H1 (cell line): Measurements from ENCODE around the gene PACRGL. TPM values are rescaled to one million over a fixed set of nuclear protein-coding genes. Genes with fewer than 3 reads are reported as not detected.

Experiments used
- CTCF ChIA-PET: fragments of 300-600 bp; sonication (Branson Sonifier 250); formaldehyde crosslinking; loops from one replicate; lab custom pipeline; 2021; ENCODE audit not compliant: partially characterized antibody; lab: Charles Lee
- POLR2A ChIA-PET: fragments of 300-600 bp; sonication (Branson Sonifier 250); formaldehyde crosslinking; loops from one replicate; lab custom pipeline; 2021; ENCODE audit warnings: inconsistent platforms; ENCODE audit not compliant: partially characterized antibody; lab: Charles Lee
- DNase-seq, 2 experiments: peaks; one replicate each; pipeline versions ENCODE4 v3.0.0 to v3.0.0-alpha.2; 2010 to 2022; ENCODE audit warnings: low spot score in 2 of 2, low read depth in 1 of 2, mixed read lengths in 1 of 2
- FAIRE-seq: peaks from 2 replicates; lab custom pipeline; 2011; peaks lifted over from hg19 to GRCh38; lab: Jason Lieb, UNC
- H2AFZ ChIP-seq: 2 replicates; pipeline ENCODE4 v1.8.1; 2012; ENCODE audit warnings: low read length, inconsistent platforms
- H2AK5ac ChIP-seq: 2 replicates; pipeline ENCODE4 v1.6.1; 2013; ENCODE audit warnings: low read depth, low read length
- H2BK120ac ChIP-seq: replicated peaks from 2 replicates; pipeline ENCODE3; 2013; ENCODE audit warnings: low read depth, low read length, inconsistent platforms
- H2BK12ac ChIP-seq: 2 replicates; pipeline ENCODE4 v1.6.1; 2013; ENCODE audit warnings: low read depth, low read length
- H2BK15ac ChIP-seq: 2 replicates; pipeline ENCODE4 v1.6.1; 2013; ENCODE audit warnings: low read length
- H2BK20ac ChIP-seq: 2 replicates; pipeline ENCODE4 v1.6.1; 2013; ENCODE audit warnings: low read length
- H2BK5ac ChIP-seq: 2 replicates; pipeline ENCODE4 v1.6.1; 2013; ENCODE audit warnings: low read depth, low read length
- H3K14ac ChIP-seq: 2 replicates; pipeline ENCODE4 v1.6.1; 2013; ENCODE audit warnings: inconsistent platforms; ENCODE audit not compliant: insufficient read length
- H3K18ac ChIP-seq: 2 replicates; pipeline ENCODE4 v1.6.1; 2013; ENCODE audit warnings: low read length; ENCODE audit errors: extremely low read depth
- H3K23ac ChIP-seq: 2 replicates; pipeline ENCODE4 v1.6.1; 2013; ENCODE audit warnings: inconsistent platforms; ENCODE audit not compliant: insufficient read length
- H3K23me2 ChIP-seq: 2 replicates; pipeline ENCODE4 v1.6.1; 2013; ENCODE audit warnings: low read depth, low read length
- H3K27ac ChIP-seq: 2 replicates; pipeline ENCODE4 v1.6.1; 2011; ENCODE audit warnings: low read depth, low read length, inconsistent platforms
- H3K27me3 ChIP-seq, 4 experiments: replicated peaks in 1 of 4; 1 replicate in 1 of 4; 2 replicates in 3 of 4; pipeline versions ENCODE4 v1.6.1 to v1.8.1; 2011 to 2013; ENCODE audit warnings: low read length in 3 of 4, mild to moderate bottlenecking in 3 of 4, inconsistent platforms in 2 of 4, mixed read lengths in 2 of 4, moderate library complexity in 1 of 4; ENCODE audit not compliant: control insufficient read depth in 3 of 4, insufficient read depth in 3 of 4; ENCODE audit errors: extremely low read depth in 1 of 4
- H3K36me3 ChIP-seq, 4 experiments: 2 replicates each; pipeline versions ENCODE4 v1.6.1 to v1.8.1; 2011 to 2013; ENCODE audit warnings: mild to moderate bottlenecking in 4 of 4, low read length in 3 of 4, moderate library complexity in 2 of 4, control low read depth in 1 of 4, inconsistent platforms in 1 of 4; ENCODE audit not compliant: insufficient read depth in 4 of 4, control insufficient read depth in 2 of 4
- H3K4ac ChIP-seq: replicated peaks from 2 replicates; pipeline ENCODE3; 2013; ENCODE audit warnings: low read length, low read depth, mixed read lengths, inconsistent platforms; ENCODE audit not compliant: insufficient read length
- H3K4me1 ChIP-seq, 4 experiments: replicated peaks in 1 of 4; 1 replicate in 1 of 4; 2 replicates in 3 of 4; pipeline versions ENCODE4 v1.6.1 to v1.8.1; 2011 to 2013; ENCODE audit warnings: low read length in 3 of 4, inconsistent platforms in 2 of 4, mixed read lengths in 1 of 4; ENCODE audit not compliant: insufficient read depth in 4 of 4, control insufficient read depth in 3 of 4
- H3K4me2 ChIP-seq, 2 experiments: 2 replicates each; pipeline versions ENCODE4 v1.6.1 to v1.8.1; 2011 to 2013; ENCODE audit warnings: low read depth in 2 of 2, low read length in 2 of 2, control low read depth in 1 of 2, inconsistent platforms in 1 of 2, mild to moderate bottlenecking in 1 of 2; ENCODE audit not compliant: insufficient read depth in 1 of 2
- H3K4me3 ChIP-seq, 4 experiments: fragments of 200-600, 300-600 bp in 1 of 4; sonication (generic), shearing (Covaris generic), sonication (Bioruptor Twin) in 1 of 4; 2 replicates each; pipeline versions ENCODE4 v1.5.1 to v1.8.1; 2011 to 2016; ENCODE audit warnings: low read length in 4 of 4, low read depth in 3 of 4, control low read depth in 2 of 4, inconsistent platforms in 2 of 4, mild to moderate bottlenecking in 2 of 4, mixed read lengths in 1 of 4, moderate library complexity in 1 of 4; ENCODE audit not compliant: insufficient read depth in 2 of 4; ENCODE audit errors: extremely low read depth in 1 of 4
- H3K56ac ChIP-seq: replicated peaks from 2 replicates; pipeline ENCODE3; 2013; ENCODE audit warnings: low read depth, mild to moderate bottlenecking, mixed read lengths, low read length, inconsistent platforms; ENCODE audit not compliant: insufficient read length
- H3K79me1 ChIP-seq: 2 replicates; pipeline ENCODE4 v1.6.1; 2013; ENCODE audit warnings: low read depth, low read length, control low read depth
- H3K79me2 ChIP-seq, 2 experiments: 2 replicates each; pipeline versions ENCODE4 v1.6.1 to v1.8.1; 2012 to 2013; ENCODE audit warnings: low read length in 2 of 2, mild to moderate bottlenecking in 2 of 2, inconsistent platforms in 1 of 2; ENCODE audit not compliant: insufficient read depth in 2 of 2, control insufficient read depth in 1 of 2
- H3K9ac ChIP-seq, 4 experiments: replicated peaks in 1 of 4; 1 replicate in 1 of 4; 2 replicates in 3 of 4; pipeline versions ENCODE4 v1.6.1 to v1.8.1; 2011 to 2013; ENCODE audit warnings: low read depth in 3 of 4, low read length in 3 of 4, control low read depth in 2 of 4, mild to moderate bottlenecking in 2 of 4, moderate library complexity in 2 of 4, inconsistent platforms in 1 of 4; ENCODE audit errors: extremely low read depth in 1 of 4
- H3K9me3 ChIP-seq, 2 experiments: 2 replicates each; pipeline versions ENCODE4 v1.6.1 to v1.8.1; 2012 to 2013; ENCODE audit warnings: mild to moderate bottlenecking in 2 of 2, moderate library complexity in 2 of 2, control low read depth in 1 of 2, inconsistent platforms in 1 of 2, low read depth in 1 of 2, low read length in 1 of 2, mixed read lengths in 1 of 2; ENCODE audit not compliant: insufficient read depth in 2 of 2
- H4K20me1 ChIP-seq, 2 experiments: replicated peaks in 1 of 2; 2 replicates each; pipeline versions ENCODE3 to v1.8.1; 2011 to 2013; ENCODE audit warnings: inconsistent platforms in 2 of 2, low read length in 2 of 2, mild to moderate bottlenecking in 1 of 2; ENCODE audit not compliant: insufficient read depth in 2 of 2, control insufficient read depth in 1 of 2
- H4K5ac ChIP-seq: 2 replicates; pipeline ENCODE4 v1.6.1; 2013; ENCODE audit warnings: low read length, low read depth, mixed read lengths, inconsistent platforms; ENCODE audit not compliant: insufficient read length
- H4K8ac ChIP-seq: 2 replicates; pipeline ENCODE4 v1.8.0; 2013; ENCODE audit warnings: mild to moderate bottlenecking, moderate library complexity, low read length, inconsistent platforms; ENCODE audit not compliant: insufficient read depth; ENCODE audit errors: extremely low read depth
- H4K91ac ChIP-seq: replicated peaks from 2 replicates; pipeline ENCODE3; 2013; ENCODE audit warnings: low read length, mixed read lengths, inconsistent platforms; ENCODE audit not compliant: insufficient read length
- FOSL1 ChIP-seq: IDR thresholded peaks from 2 replicates; pipeline ENCODE4 v1.6.1; 2011; ENCODE audit warnings: mild to moderate bottlenecking, low read depth, low read length, moderate library complexity; ENCODE audit not compliant: insufficient read depth
- RAD21 ChIP-seq, 2 experiments: IDR thresholded peaks in 1 of 2; conservative IDR thresholded peaks in 1 of 2; 2 replicates each; pipeline ENCODE4 v1.6.1; 2011; ENCODE audit warnings: low read depth in 2 of 2, low read length in 2 of 2, improper control_type of control experiment in 1 of 2, inconsistent platforms in 1 of 2, mild to moderate bottlenecking in 1 of 2, moderate library complexity in 1 of 2
- SAP30 ChIP-seq: fragments of 300-600 bp; sonication (generic); IDR thresholded peaks from 2 replicates; pipeline ENCODE4 v1.7.1; 2012; ENCODE audit warnings: low read length, moderate library complexity, mild to moderate bottlenecking, inconsistent platforms; ENCODE audit not compliant: insufficient read depth, insufficient replicate concordance
- SRF ChIP-seq: IDR thresholded peaks from 2 replicates; pipeline ENCODE4 v1.6.1; 2011; ENCODE audit warnings: mild to moderate bottlenecking, low read depth, low read length, moderate library complexity
- SUZ12 ChIP-seq: fragments of 200-600 bp; sonication (generic); IDR thresholded peaks from 2 replicates; pipeline ENCODE4 v1.6.1; 2012; ENCODE audit warnings: mild to moderate bottlenecking, inconsistent platforms, low read length, moderate library complexity, mixed read lengths
- WGBS, 2 experiments: shearing (Covaris generic) in 1 of 2; methylation state at CpG; one replicate each; pipeline versions ENCODE4 v1.1.6 to v1.1.7; 2013 to 2015; ENCODE audit warnings: low lambda C conversion rate in 2 of 2, mixed read lengths in 2 of 2, inconsistent platforms in 1 of 2, low coverage in 1 of 2, missing lambda C conversion rate in 1 of 2; ENCODE audit not compliant: insufficient replicate concordance in 2 of 2, insufficient coverage in 1 of 2, insufficient read length in 1 of 2; ENCODE audit errors: extremely low coverage in 1 of 2, missing lambda C conversion rate in 1 of 2; 5-methylcytosine and 5-hydroxymethylcytosine counted together
- polyA plus RNA-seq, 7 experiments: library from polyadenylated mRNA; depleted of rRNA in 3 of 7; stranded (reverse) in 5 of 7; unstranded in 2 of 7; fragments of >200 nt in 5 of 7; fragments of 200-250 nt in 2 of 7; gene quantifications; 1 replicate in 5 of 7; 2 replicates in 1 of 7; 4 replicates in 1 of 7; pipeline versions ENCODE4 v1.2.1 to v1.2.3, GENCODE V29; 2011 to 2013; ENCODE audit warnings: missing spikeins in 2 of 7, mixed read lengths in 2 of 7
- total RNA-seq: library from RNA; stranded (reverse); fragmentation: NEBNext Ultra II Directional; extraction: Animal tissue kit (Norgen Biotek cat#: 25700); gene quantifications from 2 replicates; pipeline ENCODE4 v1.2.1, GENCODE V29; 2021

The PACRGL gene
- total and polyA plus RNA-seq, 2 of the 8 experiments (the other 6 are each of a cell fraction or from before 2014, with no cell fraction given) = 7.0 to 13.7 TPM

DNA sequence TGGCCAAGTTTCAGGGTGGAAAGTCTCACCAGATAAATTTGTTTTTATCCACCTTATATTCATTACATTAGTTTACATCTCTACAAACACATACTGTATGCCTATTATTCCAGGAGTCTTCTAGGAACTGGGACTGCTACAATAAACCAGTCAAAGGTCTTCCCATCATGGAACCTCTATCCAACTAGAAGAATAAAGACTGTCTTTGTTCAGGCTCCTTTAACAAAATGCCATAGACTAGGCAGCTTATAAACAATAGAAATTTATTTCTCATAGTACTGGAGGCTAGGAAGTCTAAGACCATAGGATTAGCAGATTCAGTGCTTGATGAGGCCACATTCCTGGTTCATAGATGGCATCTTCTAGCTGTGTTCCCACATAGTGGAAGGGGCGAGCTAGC, 61.6 kb downstream of the PACRGL start:
- ChIA-PET POLR2A (no interaction called here), CTCF (interaction anchor here (0.9 to 3.2 kb wide), 5 partner anchors 9 to 693 kb away, joined by 3 to 22 read pairs (median 7); no protein-coding TSS in a partner anchor)
- no peak overlapping the region for H2BK120ac ChIP-seq
- no peaks in the 10 kb centered on the region for H3K79me1 ChIP-seq
- H4K5ac ChIP-seq = no peak overlapping the region
- no peak overlapping the region for H3K23ac ChIP-seq
- H3K4me2 ChIP-seq = no peak overlapping the region
- no peak overlapping the region for H2BK15ac ChIP-seq
- no peak for DNase-seq
- no peak overlapping the region for H2AFZ ChIP-seq
- no peak overlapping the region for H4K91ac ChIP-seq
- no peaks in the 10 kb centered on the region for H3K4me1 ChIP-seq
- no peak for FAIRE-seq
- H3K56ac ChIP-seq = no peak overlapping the region
- no peak overlapping the region for H2BK20ac ChIP-seq
- no peaks in the 10 kb centered on the region for H3K23me2 ChIP-seq
- H2BK5ac ChIP-seq = no peak overlapping the region
- 84% methylated on average over 1 of the region's 1 CpG; no CpG with 5 or more reads in 1 of the 2 experiments for WGBS, 2 experiments
- H3K14ac ChIP-seq = no peak overlapping the region
- H3K27me3 ChIP-seq = no peaks in the 10 kb centered on the region
- H3K4me3 ChIP-seq = no peak overlapping the region
- no peaks in the 10 kb centered on the region for H3K79me2 ChIP-seq
- no peak overlapping the region for H3K4ac ChIP-seq
- H3K9ac ChIP-seq = no peak overlapping the region
- H3K27ac ChIP-seq = no peak overlapping the region
- no peaks in the 10 kb centered on the region for H3K36me3 ChIP-seq
- H3K18ac ChIP-seq = no peak overlapping the region
- H4K8ac ChIP-seq = no peak overlapping the region
- no peak overlapping the region for H2AK5ac ChIP-seq
- H2BK12ac ChIP-seq = no peak overlapping the region
- H3K9me3 ChIP-seq = no peaks in the 10 kb centered on the region
- no peaks in the 10 kb centered on the region for H4K20me1 ChIP-seq
- TF ChIP-seq SRF (no peak), FOSL1 (no peak), SUZ12 (no peak), SAP30 (no peak), RAD21 (IDR thresholded peaks at IDR 0.05 in 1 of 2, conservative IDR thresholded peaks at IDR 0.05 in 1 of 2; ENCODE audit: low read depth in 2 of 2, low read length in 2 of 2) (no peak)
